Sigmoid colon (tissue), 3 donors: ENCODE data around the gene SLC6A3.

Experiments used
- CTCF ChIP-seq, 4 experiments: fragments of 450-650 bp in 3 of 4; fragments of 200-600 bp in 1 of 4; IDR thresholded peaks; one replicate each; pipeline ENCODE4 v1.5.1; 2016 to 2019; ENCODE audit warnings: antibody characterized with exemption in 4 of 4, mild to moderate bottlenecking in 3 of 4, moderate library complexity in 2 of 4
- POLR2A ChIP-seq, 2 donors: fragments of 450-650 bp; IDR thresholded peaks; one replicate each; pipeline ENCODE4 v1.6.1; 2016; ENCODE audit warnings: antibody characterized with exemption in 2 of 2, mild to moderate bottlenecking in 2 of 2, moderate library complexity in 2 of 2

GRCh38 chr5:1344975-1345838 lies 100.0 kb downstream of the SLC6A3 start, which contains the start of gene CLPTM1L:
- peak; percentile 62 to 63 for TF ChIP-seq POLR2A (IDR thresholded peaks at IDR 0.05)
- no peak for TF ChIP-seq CTCF (IDR thresholded peaks at IDR 0.05)
